Neural cell (in vitro differentiated cells): ENCODE results near the gene CRLF1.

Source experiments
- EZH2 ChIP-seq: fragments of 200-600, 300-800 bp; shearing (Covaris generic), sonication (generic); IDR thresholded peaks from 2 replicates; pipeline ENCODE4 v1.6.1; 2014; ENCODE audit warnings: antibody characterized with exemption, low read length, borderline replicate concordance, mild to moderate bottlenecking; ENCODE audit not compliant: insufficient read depth, poor library complexity, severe bottlenecking
- POLR2AphosphoS5 ChIP-seq: IDR thresholded peaks from 2 replicates; pipeline ENCODE4 v1.6.1; 2012
- RAD21 ChIP-seq: fragments of 450-650 bp; conservative IDR thresholded peaks from 2 replicates; pipeline ENCODE4 v1.6.1; 2014; ENCODE audit warnings: antibody characterized with exemption, mild to moderate bottlenecking, moderate library complexity
- REST ChIP-seq: IDR thresholded peaks from 2 replicates; pipeline ENCODE4 v1.6.1; 2012; ENCODE audit warnings: borderline replicate concordance
- TF ChIP-seq, protein P1 (sequence below): fragments of 450-650 bp; IDR thresholded peaks from 2 replicates; pipeline ENCODE4 v1.5.1; 2014; ENCODE audit warnings: antibody characterized with exemption, mild to moderate bottlenecking, moderate library complexity; ENCODE audit not compliant: poor library complexity, severe bottlenecking

GRCh38 chr19:18650021-18650390 is 43.4 kb upstream of the CRLF1 start:
- TF ChIP-seq EZH2 = no peak
- no peak for TF ChIP-seq POLR2AphosphoS5
- TF ChIP-seq RAD21 = no peak
- TF ChIP-seq, protein P1, sequence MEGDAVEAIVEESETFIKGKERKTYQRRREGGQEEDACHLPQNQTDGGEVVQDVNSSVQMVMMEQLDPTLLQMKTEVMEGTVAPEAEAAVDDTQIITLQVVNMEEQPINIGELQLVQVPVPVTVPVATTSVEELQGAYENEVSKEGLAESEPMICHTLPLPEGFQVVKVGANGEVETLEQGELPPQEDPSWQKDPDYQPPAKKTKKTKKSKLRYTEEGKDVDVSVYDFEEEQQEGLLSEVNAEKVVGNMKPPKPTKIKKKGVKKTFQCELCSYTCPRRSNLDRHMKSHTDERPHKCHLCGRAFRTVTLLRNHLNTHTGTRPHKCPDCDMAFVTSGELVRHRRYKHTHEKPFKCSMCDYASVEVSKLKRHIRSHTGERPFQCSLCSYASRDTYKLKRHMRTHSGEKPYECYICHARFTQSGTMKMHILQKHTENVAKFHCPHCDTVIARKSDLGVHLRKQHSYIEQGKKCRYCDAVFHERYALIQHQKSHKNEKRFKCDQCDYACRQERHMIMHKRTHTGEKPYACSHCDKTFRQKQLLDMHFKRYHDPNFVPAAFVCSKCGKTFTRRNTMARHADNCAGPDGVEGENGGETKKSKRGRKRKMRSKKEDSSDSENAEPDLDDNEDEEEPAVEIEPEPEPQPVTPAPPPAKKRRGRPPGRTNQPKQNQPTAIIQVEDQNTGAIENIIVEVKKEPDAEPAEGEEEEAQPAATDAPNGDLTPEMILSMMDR = no peak
- no peak for TF ChIP-seq REST
